ENCODE measurements around the gene MRGPRF. TPM values are rescaled to one million over a fixed set of nuclear protein-coding genes. Genes with fewer than 3 reads are reported as not detected.
"Not testable (repeated sequence)": the region's sequence is repeated elsewhere in the genome, so short reads cannot be mapped to it uniquely, and the experiment has no call there.

MRGPRF gene
- total and polyA plus RNA-seq, 2 donors from 2014 or later: 9.3 to 19.0 TPM

GRCh38 chr11:68974421-68975194 is 38.4 kb downstream of the MRGPRF start:
- DNase-seq: peak in 1 of 5 donors; percentile 48
- H3K9me3 ChIP-seq (ENCODE audit: control insufficient read depth in 2 of 3, insufficient read depth in 1 of 3, low read length in 3 of 3): no peaks in the 10 kb centered on the region
- FAIRE-seq: no peak
- no peaks in the 10 kb centered on the region for H3K36me3 ChIP-seq (ENCODE audit: control insufficient read depth in 2 of 3, insufficient read depth in 3 of 3, low read length in 3 of 3)
- H3K9ac ChIP-seq (ENCODE audit: low read length in 3 of 3): no peak overlapping the region
- H3K27ac ChIP-seq (ENCODE audit: low read depth in 2 of 2, low read length in 2 of 2): no peak overlapping the region
- H3K4me3 ChIP-seq (ENCODE audit: low read length in 3 of 3): no peak overlapping the region
- intact Hi-C loops (cut with DNase I): no loop called here
- H3K27me3 ChIP-seq (ENCODE audit: control insufficient read depth, insufficient read depth, low read length): no peaks in the 10 kb centered on the region
- no peaks in the 10 kb centered on the region for H3K4me1 ChIP-seq (ENCODE audit: control insufficient read depth in 2 of 3, insufficient read depth in 2 of 3, low read depth in 1 of 3, low read length in 3 of 3)
- TF ChIP-seq CTCF (IDR thresholded peaks at IDR 0.05; ENCODE audit: borderline replicate concordance, extremely low read depth, insufficient read depth): no peak

- H3K9ac ChIP-seq (ENCODE audit: low read length in 3 of 3); H3K27me3 ChIP-seq (ENCODE audit: control insufficient read depth, insufficient read depth, low read length); intact Hi-C loops (cut with DNase I); H3K4me3 ChIP-seq (ENCODE audit: low read length in 3 of 3); FAIRE-seq; H3K36me3 ChIP-seq (ENCODE audit: control insufficient read depth in 2 of 3, insufficient read depth in 3 of 3, low read length in 3 of 3); H3K27ac ChIP-seq (ENCODE audit: low read depth in 2 of 2, low read length in 2 of 2); H3K9me3 ChIP-seq (ENCODE audit: control insufficient read depth in 2 of 3, insufficient read depth in 1 of 3, low read length in 3 of 3); H3K4me1 ChIP-seq (ENCODE audit: control insufficient read depth in 2 of 3, insufficient read depth in 2 of 3, low read depth in 1 of 3, low read length in 3 of 3): not testable (repeated sequence)
- DNase-seq: peak in 1 of 5 donors; percentile 10
Observed at GRCh38 chr11:68973706-68974105, 39.3 kb downstream of the MRGPRF start.

- Histone ChIP-seq H3K27ac (ENCODE audit: low read depth in 2 of 2, low read length in 2 of 2) (no peak overlapping the region), H3K4me1 (ENCODE audit: control insufficient read depth in 2 of 3, insufficient read depth in 2 of 3, low read depth in 1 of 3, low read length in 3 of 3) (no peaks in the 10 kb centered on the region), H3K36me3 (ENCODE audit: control insufficient read depth in 2 of 3, insufficient read depth in 3 of 3, low read length in 3 of 3) (no peaks in the 10 kb centered on the region), H3K4me3 (ENCODE audit: low read length in 3 of 3) (no peak overlapping the region), H3K9me3 (ENCODE audit: control insufficient read depth in 2 of 3, insufficient read depth in 1 of 3, low read length in 3 of 3) (no peaks in the 10 kb centered on the region), H3K9ac (ENCODE audit: low read length in 3 of 3) (no peak overlapping the region), H3K27me3 (ENCODE audit: control insufficient read depth, insufficient read depth, low read length) (no peaks in the 10 kb centered on the region)
- no peak for TF ChIP-seq CTCF (IDR thresholded peaks at IDR 0.05; ENCODE audit: borderline replicate concordance, extremely low read depth, insufficient read depth)
- DNase-seq: peak in 1 of 5 donors; percentile 6
- no peak for FAIRE-seq
- intact Hi-C loops (cut with DNase I): no loop called here
Observed at GRCh38 chr11:68973219-68973618, 39.8 kb downstream of the MRGPRF start.

- no peak overlapping the region for H3K9ac ChIP-seq (ENCODE audit: low read length in 3 of 3)
- intact Hi-C loops (cut with DNase I): no loop called here
- H3K4me3 ChIP-seq (ENCODE audit: low read length in 3 of 3): no peak overlapping the region
- no peaks in the 10 kb centered on the region for H3K9me3 ChIP-seq (ENCODE audit: control insufficient read depth in 2 of 3, insufficient read depth in 1 of 3, low read length in 3 of 3)
- no peak for FAIRE-seq
- no peak overlapping the region for H3K27ac ChIP-seq (ENCODE audit: low read depth in 2 of 2, low read length in 2 of 2)
- no peaks in the 10 kb centered on the region for H3K36me3 ChIP-seq (ENCODE audit: control insufficient read depth in 2 of 3, insufficient read depth in 3 of 3, low read length in 3 of 3)
- H3K27me3 ChIP-seq (ENCODE audit: control insufficient read depth, insufficient read depth, low read length): no peaks in the 10 kb centered on the region
- no peak for TF ChIP-seq CTCF (IDR thresholded peaks at IDR 0.05; ENCODE audit: borderline replicate concordance, extremely low read depth, insufficient read depth)
- peak in 2 of 5 donors; percentile 1 to 22 for DNase-seq
- H3K4me1 ChIP-seq (ENCODE audit: control insufficient read depth in 2 of 3, insufficient read depth in 2 of 3, low read depth in 1 of 3, low read length in 3 of 3): no peaks in the 10 kb centered on the region
Observed at GRCh38 chr11:68970921-68971636, 42.0 kb downstream of the MRGPRF start.

Measured in kidney (tissue), 14 donors.